A549 (cell line): Measurements from ENCODE around the gene TRIM73.
"Not testable (repeated sequence)": the region's sequence is repeated elsewhere in the genome, so short reads cannot be mapped to it uniquely, and the experiment has no call there.

Experiments
- CEBPB ChIP-seq, 2 experiments: fragments of >200 bp in 1 of 2; sonication (Bioruptor Twin) in 1 of 2; formaldehyde crosslinking in 1 of 2; IDR thresholded peaks; 2 replicates each; pipeline ENCODE4 v1.6.1; 2012 to 2016
- CHD2 ChIP-seq: fragments of 150-350 bp; IDR thresholded peaks from 2 replicates; pipeline ENCODE4 v1.6.1; 2014; ENCODE audit warnings: low read length; ENCODE audit not compliant: partially characterized antibody
- CTCF ChIP-seq: fragments of >200 bp; sonication (Bioruptor Twin); formaldehyde crosslinking; IDR thresholded peaks from 3 replicates; pipeline ENCODE4 v1.5.1; 2016
- MYC ChIP-seq: IDR thresholded peaks from 2 replicates; pipeline ENCODE4 v1.6.1; 2012; ENCODE audit warnings: mild to moderate bottlenecking, inconsistent platforms, low read length, improper control_type of control experiment, borderline replicate concordance
- NFE2L2 ChIP-seq: fragments of 150-350 bp; conservative IDR thresholded peaks from 2 replicates; pipeline ENCODE4 v1.6.1; 2014; ENCODE audit warnings: low read length
- POLR2A ChIP-seq: IDR thresholded peaks from 2 replicates; pipeline ENCODE4 v1.6.1; 2012; ENCODE audit warnings: mild to moderate bottlenecking, low read length
- TP53 ChIP-seq: fragments of 250-450 bp; sonication (Bioruptor Pico); IDR thresholded peaks from 2 replicates; pipeline ENCODE4 v1.5.0; 2021; ENCODE audit warnings: mild to moderate bottlenecking, moderate library complexity
- USF2 ChIP-seq: fragments of 450-650 bp; IDR thresholded peaks from 2 replicates; pipeline ENCODE4 v1.6.1; 2014; ENCODE audit warnings: antibody characterized with exemption
- ZNF302 ChIP-seq: fragments of 250-450 bp; sonication (Bioruptor Pico); IDR thresholded peaks from 2 replicates; pipeline ENCODE4 v1.9.0; 2021; ENCODE audit warnings: inconsistent platforms, mild to moderate bottlenecking, moderate library complexity
- TF ChIP-seq, protein P1 (sequence below): IDR thresholded peaks from 2 replicates; pipeline ENCODE4 v1.6.1; 2012
- TF ChIP-seq, protein P2 (sequence below): IDR thresholded peaks from 2 replicates; pipeline ENCODE4 v1.6.1; 2012
- TF ChIP-seq, protein P3 (sequence below): fragments of 150-350 bp; IDR thresholded peaks from 2 replicates; pipeline ENCODE4 v1.6.1; 2014; ENCODE audit warnings: low read depth, mild to moderate bottlenecking, low read length

GRCh38 chr7:75415428-75415817 lies 20.0 kb downstream of the TRIM73 start:
- TF ChIP-seq CTCF; POLR2A; USF2; MYC; CEBPB (IDR thresholded peaks at IDR 0.05); NFE2L2; CHD2; TP53; ZNF302 (CRISPR knock-in tag): not testable (repeated sequence)
- TF ChIP-seq, protein P1, sequence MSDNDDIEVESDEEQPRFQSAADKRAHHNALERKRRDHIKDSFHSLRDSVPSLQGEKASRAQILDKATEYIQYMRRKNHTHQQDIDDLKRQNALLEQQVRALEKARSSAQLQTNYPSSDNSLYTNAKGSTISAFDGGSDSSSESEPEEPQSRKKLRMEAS: not testable (repeated sequence)
- TF ChIP-seq, protein P2, sequence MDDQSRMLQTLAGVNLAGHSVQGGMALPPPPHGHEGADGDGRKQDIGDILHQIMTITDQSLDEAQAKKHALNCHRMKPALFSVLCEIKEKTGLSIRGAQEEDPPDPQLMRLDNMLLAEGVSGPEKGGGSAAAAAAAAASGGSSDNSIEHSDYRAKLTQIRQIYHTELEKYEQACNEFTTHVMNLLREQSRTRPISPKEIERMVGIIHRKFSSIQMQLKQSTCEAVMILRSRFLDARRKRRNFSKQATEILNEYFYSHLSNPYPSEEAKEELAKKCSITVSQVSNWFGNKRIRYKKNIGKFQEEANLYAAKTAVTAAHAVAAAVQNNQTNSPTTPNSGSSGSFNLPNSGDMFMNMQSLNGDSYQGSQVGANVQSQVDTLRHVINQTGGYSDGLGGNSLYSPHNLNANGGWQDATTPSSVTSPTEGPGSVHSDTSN: not testable (repeated sequence)
- TF ChIP-seq, protein P3, sequence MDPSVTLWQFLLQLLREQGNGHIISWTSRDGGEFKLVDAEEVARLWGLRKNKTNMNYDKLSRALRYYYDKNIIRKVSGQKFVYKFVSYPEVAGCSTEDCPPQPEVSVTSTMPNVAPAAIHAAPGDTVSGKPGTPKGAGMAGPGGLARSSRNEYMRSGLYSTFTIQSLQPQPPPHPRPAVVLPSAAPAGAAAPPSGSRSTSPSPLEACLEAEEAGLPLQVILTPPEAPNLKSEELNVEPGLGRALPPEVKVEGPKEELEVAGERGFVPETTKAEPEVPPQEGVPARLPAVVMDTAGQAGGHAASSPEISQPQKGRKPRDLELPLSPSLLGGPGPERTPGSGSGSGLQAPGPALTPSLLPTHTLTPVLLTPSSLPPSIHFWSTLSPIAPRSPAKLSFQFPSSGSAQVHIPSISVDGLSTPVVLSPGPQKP: not testable (repeated sequence)
